ENCODE results near the gene PNKD.

The PNKD gene

GRCh38 chr2:218245214-218245613 lies 25.1 kb upstream of the PNKD start:
- no peak for TF ChIP-seq CTCF (IDR thresholded peaks at IDR 0.05)
- Histone ChIP-seq H3K36me3 (peaks cover 83 to 87% (median 86%) of the 10 kb centered on the region in 3 donors), H3K27ac (no peak overlapping the region), H3K27me3 (no peaks in the 10 kb centered on the region), H3K4me1 (peaks cover 0 to 16% (median 5%) of the 10 kb centered on the region in 4 donors), H3K9me3 (no peaks in the 10 kb centered on the region), H3K4me3 (no peak overlapping the region)
- intact Hi-C loops (cut with DNase I; ENCODE audit: low total_unique reads), result no loop called here
- DNase-seq, result no peak

- no peak overlapping the region for H3K4me3 ChIP-seq
- peaks cover 99 to 100% (median 100%) of the 10 kb centered on the region in 3 donors for H3K36me3 ChIP-seq
- H3K27ac ChIP-seq, result no peak overlapping the region
- H3K4me1 ChIP-seq, result no peaks in the 10 kb centered on the region
- no peak for TF ChIP-seq CTCF (IDR thresholded peaks at IDR 0.05)
- intact Hi-C loops (cut with DNase I; ENCODE audit: low total_unique reads), result loop anchor here (10.0 kb wide), 1 partner anchor 625 kb away; no protein-coding TSS in a partner anchor
- no peak for DNase-seq
- H3K27me3 ChIP-seq, result no peaks in the 10 kb centered on the region
- no peaks in the 10 kb centered on the region for H3K9me3 ChIP-seq
These were observed 20.6 kb upstream of the PNKD start for GRCh38 chr2:218249691-218250090.

DNA sequence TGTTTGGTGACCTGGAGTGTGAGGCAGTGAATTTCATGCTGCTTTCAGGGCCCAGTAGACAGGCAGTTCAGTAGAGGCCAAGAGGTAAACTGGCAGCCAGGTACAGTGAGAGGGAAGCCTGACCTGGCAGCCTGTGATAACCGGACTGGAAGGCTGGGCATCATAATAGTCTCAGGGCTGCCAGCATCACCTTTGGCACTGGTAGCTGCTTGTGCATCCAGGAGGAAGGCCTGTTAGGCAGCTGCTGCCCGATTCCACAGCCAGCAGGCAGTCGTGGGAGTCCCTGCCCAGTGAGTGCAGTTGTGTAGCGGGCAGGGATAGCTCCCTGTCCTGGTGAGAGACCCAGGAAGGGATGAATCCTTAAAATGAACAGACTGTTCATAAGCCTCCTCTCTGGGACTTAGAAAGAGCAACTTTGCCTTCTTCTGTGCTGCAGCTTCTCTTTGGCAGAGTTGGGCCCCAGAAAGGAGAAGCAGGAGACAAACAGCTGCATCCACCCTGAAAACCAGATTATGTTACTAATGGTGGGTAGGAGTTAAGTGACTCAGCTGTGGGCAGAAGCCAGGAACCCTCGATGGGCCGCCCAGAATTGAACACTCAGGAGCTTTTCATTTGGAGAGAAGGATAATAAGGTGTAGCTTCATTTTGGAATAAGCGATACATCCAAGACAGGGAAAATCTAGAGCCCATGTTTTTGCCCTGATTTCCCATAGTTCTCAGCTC lies 17.6 kb upstream of the PNKD start:
- H3K36me3 ChIP-seq, result peaks cover 81 to 94% (median 92%) of the 10 kb centered on the region in 3 donors
- H3K4me3 ChIP-seq, result no peak overlapping the region
- DNase-seq, result no peak
- TF ChIP-seq CTCF (IDR thresholded peaks at IDR 0.05), result no peak
- no peak overlapping the region for H3K27ac ChIP-seq
- intact Hi-C loops (cut with DNase I; ENCODE audit: low total_unique reads), result loop anchor here (10.0 kb wide), 1 partner anchor 628 kb away; no protein-coding TSS in a partner anchor
- no peaks in the 10 kb centered on the region for H3K9me3 ChIP-seq
- no peaks in the 10 kb centered on the region for H3K27me3 ChIP-seq
- no peaks in the 10 kb centered on the region for H3K4me1 ChIP-seq

DNA sequence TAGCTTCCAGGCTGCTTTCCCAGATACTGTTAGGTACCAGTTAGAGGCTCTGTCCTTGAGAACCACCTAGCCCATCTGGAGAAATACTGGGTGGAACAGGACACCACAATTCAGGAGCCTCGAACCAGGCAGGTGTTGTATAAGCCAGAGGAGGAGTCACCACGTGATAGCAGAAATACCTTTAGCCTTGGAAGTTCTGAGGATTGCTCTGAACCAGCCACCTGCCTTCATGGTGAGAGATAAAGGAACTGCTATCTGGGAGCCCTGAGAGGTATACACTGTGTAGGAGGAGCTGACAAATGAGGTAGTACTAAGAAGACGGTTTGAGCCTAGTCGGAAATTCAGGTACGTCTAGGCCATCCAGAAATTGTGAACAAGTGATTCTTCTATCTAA lies 17.1 kb upstream of the PNKD start:
- no peak overlapping the region for H3K4me3 ChIP-seq
- H3K4me1 ChIP-seq, result no peaks in the 10 kb centered on the region
- intact Hi-C loops (cut with DNase I; ENCODE audit: low total_unique reads), result loop anchor here (10.0 kb wide), 1 partner anchor 628 kb away; no protein-coding TSS in a partner anchor
- no peak for TF ChIP-seq CTCF (IDR thresholded peaks at IDR 0.05)
- H3K27ac ChIP-seq, result no peak overlapping the region
- no peaks in the 10 kb centered on the region for H3K27me3 ChIP-seq
- H3K36me3 ChIP-seq, result peaks cover 76 to 88% (median 87%) of the 10 kb centered on the region in 3 donors
- no peaks in the 10 kb centered on the region for H3K9me3 ChIP-seq
- DNase-seq, result no peak

DNA sequence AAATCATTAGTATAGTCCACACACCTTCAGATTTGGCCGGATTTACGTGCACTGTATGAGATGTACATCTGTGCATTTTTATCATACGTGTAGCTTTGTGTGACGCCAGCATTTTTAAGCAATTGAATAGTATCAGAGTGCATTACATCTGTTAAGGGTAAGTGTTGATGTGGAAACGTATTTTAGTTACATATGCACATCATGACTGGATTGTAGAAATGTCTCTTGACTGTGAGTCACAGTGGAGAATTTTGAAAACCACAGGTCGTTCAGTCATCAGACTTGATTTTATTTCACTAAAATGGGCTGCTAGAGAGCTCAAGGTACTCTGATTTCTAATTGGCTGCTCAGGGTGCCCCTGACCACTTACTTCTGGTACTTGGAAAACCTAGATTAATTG lies 14.9 kb upstream of the PNKD start:
- peaks cover 0 to 20% (median 14%) of the 10 kb centered on the region in 4 donors for H3K4me1 ChIP-seq
- no peak overlapping the region for H3K4me3 ChIP-seq
- TF ChIP-seq CTCF (IDR thresholded peaks at IDR 0.05), result no peak
- no peak overlapping the region for H3K27ac ChIP-seq
- no peaks in the 10 kb centered on the region for H3K27me3 ChIP-seq
- no peaks in the 10 kb centered on the region for H3K9me3 ChIP-seq
- peaks cover 54 to 66% (median 64%) of the 10 kb centered on the region in 3 donors for H3K36me3 ChIP-seq
- intact Hi-C loops (cut with DNase I; ENCODE audit: low total_unique reads), result loop anchor here (10.0 kb wide), 1 partner anchor 631 kb away; no protein-coding TSS in a partner anchor
- no peak for DNase-seq

Data from tibial artery (tissue), 4 donors.